ENCODE measurements around the gene TMEM168.
"Not testable (repeated sequence)": the region's sequence is repeated elsewhere in the genome, so short reads cannot be mapped to it uniquely, and the experiment has no call there.

Gene TMEM168

DNA sequence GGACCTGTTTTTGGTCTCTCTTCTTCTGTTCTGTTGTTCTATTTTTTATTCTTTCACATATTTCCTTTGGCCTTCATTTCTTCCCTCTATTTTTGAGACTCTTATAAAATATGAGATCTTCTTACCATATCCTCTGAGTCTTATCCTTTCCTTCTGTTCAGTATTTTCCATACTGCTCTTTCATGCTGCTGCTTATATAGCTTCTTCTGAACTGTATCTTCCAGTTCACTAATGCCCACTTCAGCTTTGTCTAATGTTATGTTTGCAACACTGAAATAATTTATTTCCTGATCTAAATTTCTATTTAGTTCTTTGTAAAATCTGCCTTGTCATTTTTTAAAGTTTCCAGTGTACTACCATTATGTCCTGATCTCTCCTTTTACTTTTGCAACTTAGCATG, 12.8 kb downstream of the TMEM168 start:
- DNase-seq: no peak

- DNase-seq: no peak
Measured at GRCh38 chr7:112771166-112771565, 19.0 kb downstream of the TMEM168 start.

DNA sequence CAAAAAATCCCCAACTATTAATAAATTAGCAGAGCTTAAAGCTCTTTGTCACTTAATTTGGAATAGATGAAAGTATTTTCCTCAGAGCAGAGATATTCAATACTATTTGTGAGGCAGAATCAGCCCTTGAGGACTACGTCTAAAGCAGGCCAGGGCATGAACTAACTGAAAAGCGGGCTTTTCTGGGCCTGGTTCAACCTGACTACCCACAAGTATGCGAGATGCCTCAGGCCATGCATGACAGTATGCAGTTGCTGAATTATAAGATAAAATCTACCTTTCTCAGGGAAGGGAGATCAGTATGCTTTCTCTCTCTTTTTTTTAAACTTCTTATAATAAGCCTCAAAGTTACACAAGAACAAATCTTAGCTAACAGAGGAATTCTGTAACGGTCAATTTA, 20.1 kb downstream of the TMEM168 start:
- no peak for DNase-seq

- DNase-seq: no peak
Measured at GRCh38 chr7:112765105-112765504, 25.1 kb downstream of the TMEM168 start.

GRCh38 chr7:112763996-112764395, 26.2 kb downstream of the TMEM168 start:
- no peak for DNase-seq

- DNase-seq: no peak
Measured at GRCh38 chr7:112763298-112763697, 26.9 kb downstream of the TMEM168 start.

DNA sequence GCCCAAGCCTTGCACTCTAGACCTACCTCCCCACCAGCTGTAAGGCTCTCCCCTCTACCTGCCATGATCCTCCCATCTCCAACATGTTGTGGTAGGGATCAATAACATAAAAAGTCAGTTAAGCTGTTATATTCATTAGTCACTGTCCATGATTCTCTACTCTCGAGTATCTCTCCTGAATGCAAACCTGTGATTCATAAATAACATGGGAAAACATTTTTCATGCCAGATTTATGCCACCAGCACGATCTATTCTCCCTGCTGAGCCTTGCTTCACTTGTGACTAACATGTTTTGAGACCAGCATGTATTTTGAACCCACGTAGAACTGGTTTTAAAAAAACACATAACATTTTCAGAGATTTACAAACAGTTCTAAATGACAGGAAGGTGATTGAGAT, 30.3 kb downstream of the TMEM168 start:
- DNase-seq: no peak

DNA sequence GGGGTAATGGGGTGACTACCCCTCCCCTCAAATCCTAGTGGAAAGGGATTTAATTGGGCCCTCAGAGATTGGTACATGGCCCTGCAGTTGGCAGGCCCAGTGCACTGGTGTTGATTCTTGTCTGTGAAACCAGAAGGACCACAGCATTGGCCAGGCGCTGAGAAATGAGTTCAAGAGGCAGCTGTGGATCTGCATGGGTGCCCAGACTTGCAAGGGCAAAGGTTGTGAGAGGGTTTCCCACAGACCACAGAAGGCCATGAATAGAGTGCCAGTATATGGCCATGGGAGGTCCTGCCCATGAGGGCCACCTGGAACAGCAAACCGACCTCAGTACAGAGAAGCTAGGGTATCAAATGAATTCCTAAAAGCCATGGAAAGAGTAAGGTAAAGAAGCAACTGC, 32.9 kb downstream of the TMEM168 start:
- DNase-seq: no peak

- no peak for DNase-seq
Measured at GRCh38 chr7:112753298-112753697, 36.9 kb downstream of the TMEM168 start.

DNA sequence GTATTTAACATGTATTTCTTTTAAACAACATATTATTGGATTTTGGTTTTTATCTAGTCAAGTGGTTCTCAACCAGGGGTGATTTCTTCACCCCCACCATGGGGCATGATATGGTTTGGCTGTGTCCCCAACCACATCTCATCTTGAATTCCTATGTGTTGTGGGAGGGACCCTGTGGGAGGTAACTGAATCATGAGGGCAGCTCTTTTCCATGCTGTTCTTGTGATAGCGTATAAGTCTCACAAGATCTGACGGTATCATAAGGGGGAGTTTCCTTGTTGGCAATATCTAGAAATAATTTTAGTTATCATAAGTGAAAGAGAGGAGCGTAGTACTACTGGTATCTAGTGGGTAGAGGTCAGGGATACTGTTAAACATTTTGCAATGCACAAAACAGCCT, 37.6 kb downstream of the TMEM168 start:
- DNase-seq: no peak

GRCh38 chr7:112749775-112750174, 40.4 kb downstream of the TMEM168 start:
- DNase-seq: no peak

- no peak for DNase-seq
Measured at GRCh38 chr7:112748381-112748780, 41.8 kb downstream of the TMEM168 start.

- DNase-seq: no peak
Measured at GRCh38 chr7:112745635-112746034, 44.6 kb downstream of the TMEM168 start.

DNA sequence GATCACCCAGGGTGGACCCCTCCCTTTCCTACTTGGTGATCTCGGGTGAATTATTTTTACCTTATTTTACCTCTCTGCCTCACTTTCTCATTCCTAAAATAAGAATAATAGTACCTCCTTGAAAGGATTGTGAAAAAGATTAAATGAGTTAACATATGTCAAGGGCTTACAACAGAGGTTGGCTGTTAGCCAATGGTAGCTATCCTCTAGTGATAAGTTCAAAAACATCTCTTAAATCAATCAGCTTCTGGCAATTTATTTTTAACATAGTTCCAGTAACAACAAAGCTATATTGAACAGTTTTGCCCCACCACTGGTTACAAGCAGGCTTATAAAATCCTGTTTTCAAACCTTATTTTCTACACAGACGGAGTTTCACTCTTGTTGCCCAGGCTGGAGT, 45.4 kb downstream of the TMEM168 start:
- DNase-seq: no peak

- DNase-seq: no peak
Measured at GRCh38 chr7:112743811-112744210, 46.4 kb downstream of the TMEM168 start.

- DNase-seq: no peak
Measured at GRCh38 chr7:112740667-112741066, 49.5 kb downstream of the TMEM168 start.

GRCh38 chr7:112739436-112740180, 50.6 kb downstream of the TMEM168 start:
- no peak for DNase-seq

DNA sequence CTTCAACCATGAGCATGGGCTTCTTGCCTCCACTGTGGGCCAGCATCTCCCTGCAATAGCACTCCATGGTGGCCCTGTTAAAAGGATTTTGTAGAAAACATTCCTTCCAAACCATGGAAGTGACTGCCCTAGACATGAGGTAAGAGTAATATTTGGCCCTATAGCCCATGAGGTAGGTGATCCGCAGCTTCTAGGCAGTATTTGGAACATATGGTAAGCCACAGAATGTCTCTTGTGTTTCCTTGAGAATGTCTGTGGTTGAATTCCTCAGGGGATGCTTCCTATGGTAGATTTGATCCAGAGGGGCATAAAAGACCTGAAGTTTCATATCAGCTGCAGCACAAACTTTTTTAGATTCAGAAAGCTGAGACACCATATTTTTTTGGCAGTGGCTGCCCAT, 54.9 kb downstream of the TMEM168 start:
- DNase-seq: no peak

- not testable (repeated sequence) for DNase-seq
Measured at GRCh38 chr7:112731324-112731723, 58.9 kb downstream of the TMEM168 start.

DNA sequence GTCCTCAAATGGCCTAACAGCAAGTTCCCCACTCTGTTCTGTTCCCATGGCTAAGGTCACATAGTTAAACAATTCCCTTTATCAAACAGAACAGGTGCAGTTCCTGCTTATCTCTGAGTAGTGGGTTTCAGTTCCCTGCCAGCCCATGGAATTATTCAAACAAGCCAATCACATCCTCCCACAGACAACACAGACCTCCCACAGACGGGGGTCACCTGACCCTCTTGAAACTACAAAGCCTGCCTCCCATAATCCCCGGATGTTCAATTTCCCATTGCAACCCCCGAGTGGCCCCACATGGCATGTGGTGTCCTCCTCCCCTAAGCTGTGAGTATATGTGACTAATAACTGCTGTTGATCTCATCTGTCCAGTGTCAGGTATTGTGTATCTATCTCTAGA, 64.1 kb downstream of the TMEM168 start:
- no peak for DNase-seq

GRCh38 chr7:112723416-112723815, 66.8 kb downstream of the TMEM168 start:
- no peak for DNase-seq

- no peak for DNase-seq
Measured at GRCh38 chr7:112721366-112721765, 68.8 kb downstream of the TMEM168 start.

DNA sequence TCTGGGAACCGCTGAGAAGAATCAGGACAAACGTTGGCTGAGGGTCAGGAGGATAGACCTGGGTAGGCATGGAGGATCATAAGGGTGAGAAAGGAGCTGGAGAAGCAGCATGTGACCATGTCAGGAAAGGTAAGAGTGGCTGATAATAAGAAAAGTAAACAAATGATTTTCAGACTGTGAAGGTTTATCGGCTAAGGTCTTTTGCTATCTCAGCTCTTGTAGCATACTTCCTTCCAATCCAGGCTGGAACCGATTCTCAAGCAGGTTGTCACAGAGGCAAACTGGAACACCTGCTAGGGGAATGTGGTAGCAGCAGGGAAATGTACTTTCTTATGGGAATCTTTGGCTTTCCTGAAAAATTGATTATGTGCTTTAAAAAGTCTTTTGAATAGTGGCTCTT, 74.7 kb downstream of the TMEM168 start:
- no peak for DNase-seq

GRCh38 chr7:112714917-112715316, 75.3 kb downstream of the TMEM168 start:
- no peak for DNase-seq

Data from activated T-cell treated with anti-CD3 and anti-CD28 coated beads, Interleukin-2, amount 50 U/mL, for 1 hour (primary cell).